NT2/D1 (cell line): Measurements from ENCODE around the gene MYLK.
"Not testable (repeated sequence)": the region's sequence is repeated elsewhere in the genome, so short reads cannot be mapped to it uniquely, and the experiment has no call there.

ENCODE experiments used
- DNase-seq: peaks from one replicate; pipeline ENCODE4 v3.0.0-alpha.2; 2011; ENCODE audit warnings: low read depth, low spot score
- H3K27me3 ChIP-seq: 2 replicates; pipeline ENCODE4 v1.6.0; 2011; ENCODE audit warnings: mild to moderate bottlenecking; ENCODE audit not compliant: insufficient read length, insufficient read depth
- H3K36me3 ChIP-seq: 2 replicates; pipeline ENCODE4 v1.6.1; 2011; ENCODE audit warnings: mild to moderate bottlenecking, low read length, mixed read lengths; ENCODE audit not compliant: insufficient read depth, insufficient read length
- H3K4me1 ChIP-seq: 2 replicates; pipeline ENCODE4 v1.5.1; 2011; ENCODE audit not compliant: insufficient read depth, insufficient read length
- H3K4me3 ChIP-seq: 2 replicates; pipeline ENCODE4 v1.5.1; 2011; ENCODE audit warnings: low read depth; ENCODE audit not compliant: insufficient read length
- H3K9ac ChIP-seq: 2 replicates; pipeline ENCODE4 v1.6.0; 2011; ENCODE audit warnings: low read depth; ENCODE audit not compliant: insufficient read length
- H3K9me3 ChIP-seq: 2 replicates; pipeline ENCODE4 v1.5.1; 2011; ENCODE audit warnings: mild to moderate bottlenecking, low read length; ENCODE audit not compliant: insufficient read depth
- SUZ12 ChIP-seq: IDR thresholded peaks from 2 replicates; pipeline ENCODE4 v1.6.1; 2011; ENCODE audit not compliant: insufficient read length, insufficient read depth; ENCODE audit errors: extremely low read depth
- YY1 ChIP-seq: IDR thresholded peaks from 2 replicates; pipeline ENCODE4 v1.6.1; 2011; ENCODE audit not compliant: insufficient read length, insufficient read depth
- ZNF274 ChIP-seq: IDR thresholded peaks from 2 replicates; pipeline ENCODE4 v1.6.1; 2011; ENCODE audit warnings: mild to moderate bottlenecking, low read depth, low read length

MYLK gene

GRCh38 chr3:123739106-123739505 is 145.0 kb downstream of the MYLK start:
- H3K4me3 ChIP-seq: no peak overlapping the region
- H3K27me3 ChIP-seq: no peaks in the 10 kb centered on the region
- peaks cover 7% of the 10 kb centered on the region for H3K36me3 ChIP-seq
- H3K4me1 ChIP-seq: peaks cover 5% of the 10 kb centered on the region
- no peak overlapping the region for H3K9ac ChIP-seq
- TF ChIP-seq SUZ12: no peak
- TF ChIP-seq ZNF274: no peak
- TF ChIP-seq YY1: no peak
- 0 out of 2 replicates have a peak, but pooled peaks cover 4% of the 10 kb centered on the region for H3K9me3 ChIP-seq
- no peak for DNase-seq

GRCh38 chr3:123738522-123738921 is 145.6 kb downstream of the MYLK start:
- DNase-seq, H3K9ac ChIP-seq, H3K27me3 ChIP-seq, H3K4me1 ChIP-seq, H3K4me3 ChIP-seq, H3K36me3 ChIP-seq, H3K9me3 ChIP-seq: not testable (repeated sequence)

- no peak for DNase-seq
- Histone ChIP-seq H3K9me3 (0 out of 2 replicates have a peak, but pooled peaks cover 4% of the 10 kb centered on the region), H3K27me3 (no peaks in the 10 kb centered on the region), H3K36me3 (peaks cover 21% of the 10 kb centered on the region), H3K9ac (no peak overlapping the region), H3K4me3 (no peak overlapping the region), H3K4me1 (peaks cover 5% of the 10 kb centered on the region)
- TF ChIP-seq ZNF274 (no peak), SUZ12 (no peak), YY1 (no peak)
Measured at GRCh38 chr3:123737168-123737567, 147.0 kb downstream of the MYLK start.

- TF ChIP-seq ZNF274 (no peak), YY1 (no peak), SUZ12 (no peak)
- peaks cover 21% of the 10 kb centered on the region for H3K36me3 ChIP-seq
- 0 out of 2 replicates have a peak, but pooled peaks cover 4% of the 10 kb centered on the region for H3K9me3 ChIP-seq
- H3K4me3 ChIP-seq: no peak overlapping the region
- H3K4me1 ChIP-seq: peaks cover 5% of the 10 kb centered on the region
- H3K27me3 ChIP-seq: no peaks in the 10 kb centered on the region
- no peak for DNase-seq
- H3K9ac ChIP-seq: no peak overlapping the region
Measured at GRCh38 chr3:123735456-123735855, 148.7 kb downstream of the MYLK start.

GRCh38 chr3:123734527-123734902 is 149.6 kb downstream of the MYLK start:
- Histone ChIP-seq H3K36me3 (peaks cover 21% of the 10 kb centered on the region), H3K4me1 (peaks cover 5% of the 10 kb centered on the region), H3K9ac (no peak overlapping the region), H3K4me3 (no peak overlapping the region), H3K9me3 (0 out of 2 replicates have a peak, but pooled peaks cover 4% of the 10 kb centered on the region), H3K27me3 (no peaks in the 10 kb centered on the region)
- no peak for DNase-seq
- TF ChIP-seq YY1 (no peak), ZNF274 (no peak), SUZ12 (no peak)

GRCh38 chr3:123733805-123734526 is 150.2 kb downstream of the MYLK start:
- TF ChIP-seq ZNF274 (no peak), YY1 (no peak), SUZ12 (no peak)
- H3K9ac ChIP-seq: no peak overlapping the region
- H3K36me3 ChIP-seq: peaks cover 21% of the 10 kb centered on the region
- 0 out of 2 replicates have a peak, but pooled peaks cover 4% of the 10 kb centered on the region for H3K9me3 ChIP-seq
- H3K4me3 ChIP-seq: no peak overlapping the region
- peaks cover 5% of the 10 kb centered on the region for H3K4me1 ChIP-seq
- no peak for DNase-seq
- H3K27me3 ChIP-seq: no peaks in the 10 kb centered on the region

GRCh38 chr3:123733341-123733740 is 150.8 kb downstream of the MYLK start:
- Histone ChIP-seq H3K27me3 (no peaks in the 10 kb centered on the region), H3K36me3 (peaks cover 21% of the 10 kb centered on the region), H3K9ac (no peak overlapping the region), H3K9me3 (0 out of 2 replicates have a peak, but pooled peaks cover 3% of the 10 kb centered on the region), H3K4me3 (no peak overlapping the region), H3K4me1 (peaks cover 5% of the 10 kb centered on the region)
- no peak for TF ChIP-seq SUZ12
- TF ChIP-seq ZNF274: no peak
- no peak for DNase-seq

- H3K27me3 ChIP-seq: no peaks in the 10 kb centered on the region
- TF ChIP-seq YY1 (no peak), SUZ12 (no peak)
- H3K4me1 ChIP-seq: peaks cover 5% of the 10 kb centered on the region
- DNase-seq: no peak
- H3K36me3 ChIP-seq: peaks cover 21% of the 10 kb centered on the region
- H3K9ac ChIP-seq: no peak overlapping the region
- H3K4me3 ChIP-seq: no peak overlapping the region
- no peaks in the 10 kb centered on the region for H3K9me3 ChIP-seq
Measured at GRCh38 chr3:123732447-123732846, 151.7 kb downstream of the MYLK start.
